Measurements from ENCODE around the gene SAMD4A. TPM values are rescaled to one million over a fixed set of nuclear protein-coding genes. Genes with fewer than 3 reads are reported as not detected.
A peak's percentile ranks its signal among the peaks of the same experiment; 100 is the strongest.

The SAMD4A gene
- total RNA-seq, 4 donors from 2014 or later, result 15.3 to 40.2 (median 22.3) TPM

DNA sequence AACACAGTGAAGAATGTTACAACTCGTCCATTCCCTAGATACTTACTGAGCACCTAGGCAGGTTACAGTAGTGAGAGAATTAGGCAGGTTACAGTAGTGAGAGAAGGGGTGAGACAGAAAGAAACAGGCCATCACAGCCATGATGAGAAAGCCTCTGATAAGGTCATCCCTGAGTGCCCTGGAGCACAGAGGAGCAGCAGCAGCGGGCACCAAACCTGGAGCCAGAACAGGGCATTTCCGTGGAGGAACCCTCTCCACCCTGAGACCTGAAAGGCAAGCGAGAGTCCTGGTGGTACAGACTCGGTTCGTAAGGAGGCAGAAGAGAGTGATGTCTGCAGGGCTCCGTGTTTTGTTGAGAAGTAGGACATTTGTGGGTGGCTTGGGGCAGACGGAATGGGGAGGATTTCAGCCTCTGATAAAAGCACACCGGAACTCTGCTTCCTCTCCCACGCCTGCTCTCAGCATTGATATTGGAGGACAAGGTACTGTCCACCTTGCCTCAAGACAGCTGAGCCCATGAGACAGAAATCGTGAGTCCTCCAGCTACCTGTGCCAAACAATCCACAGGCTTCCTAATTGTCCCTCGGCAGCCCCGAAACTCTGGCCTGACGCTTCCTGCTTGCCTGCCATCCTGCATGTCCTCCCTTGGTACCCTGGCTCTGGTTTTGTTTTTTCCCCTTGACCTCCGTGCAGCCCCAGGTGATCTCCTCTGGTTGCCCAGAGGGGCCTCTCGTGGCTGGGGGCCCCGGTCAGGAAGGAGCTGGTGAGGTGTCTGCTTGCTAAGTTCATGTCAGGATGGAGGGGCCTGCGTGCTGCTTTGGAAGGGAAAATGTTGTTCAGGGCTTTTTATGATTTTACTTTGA, 199.6 kb downstream of the SAMD4A start:
- Histone ChIP-seq H3K27ac (no peak overlapping the region), H3K4me3 (no peak overlapping the region), H3K4me1 (peaks cover 0 to 3% (median 0%) of the 10 kb centered on the region in 4 donors), H3K27me3 (no peaks in the 10 kb centered on the region), H3K9me3 (no peaks in the 10 kb centered on the region), H3K36me3 (no peaks in the 10 kb centered on the region)
- no peak for DNase-seq
- 75 to 79% methylated on average over 1 to 18 of the region's 18 CpGs for WGBS, 2 donors (ENCODE audit: low coverage in 1 of 2)
- intact Hi-C loops (cut with DNase I; ENCODE audit: low total_unique reads), result no loop called here
- in situ Hi-C loops (cut with MboI; ENCODE audit: low pct_ligation_motif_present in 1 of 4, low pct_unique_long_range_greater_than_20kb in 1 of 4, low sequenced_read_pairs in 3 of 4), result no loop called here
- TF ChIP-seq POLR2A (IDR thresholded peaks at IDR 0.05) (no peak), POLR2AphosphoS5 (IDR thresholded peaks at IDR 0.05) (no peak), EP300 (IDR thresholded peaks at IDR 0.05; ENCODE audit: low read depth) (no peak)
- TF ChIP-seq, protein P1, sequence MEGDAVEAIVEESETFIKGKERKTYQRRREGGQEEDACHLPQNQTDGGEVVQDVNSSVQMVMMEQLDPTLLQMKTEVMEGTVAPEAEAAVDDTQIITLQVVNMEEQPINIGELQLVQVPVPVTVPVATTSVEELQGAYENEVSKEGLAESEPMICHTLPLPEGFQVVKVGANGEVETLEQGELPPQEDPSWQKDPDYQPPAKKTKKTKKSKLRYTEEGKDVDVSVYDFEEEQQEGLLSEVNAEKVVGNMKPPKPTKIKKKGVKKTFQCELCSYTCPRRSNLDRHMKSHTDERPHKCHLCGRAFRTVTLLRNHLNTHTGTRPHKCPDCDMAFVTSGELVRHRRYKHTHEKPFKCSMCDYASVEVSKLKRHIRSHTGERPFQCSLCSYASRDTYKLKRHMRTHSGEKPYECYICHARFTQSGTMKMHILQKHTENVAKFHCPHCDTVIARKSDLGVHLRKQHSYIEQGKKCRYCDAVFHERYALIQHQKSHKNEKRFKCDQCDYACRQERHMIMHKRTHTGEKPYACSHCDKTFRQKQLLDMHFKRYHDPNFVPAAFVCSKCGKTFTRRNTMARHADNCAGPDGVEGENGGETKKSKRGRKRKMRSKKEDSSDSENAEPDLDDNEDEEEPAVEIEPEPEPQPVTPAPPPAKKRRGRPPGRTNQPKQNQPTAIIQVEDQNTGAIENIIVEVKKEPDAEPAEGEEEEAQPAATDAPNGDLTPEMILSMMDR (IDR thresholded peaks at IDR 0.05), result no peak

DNA sequence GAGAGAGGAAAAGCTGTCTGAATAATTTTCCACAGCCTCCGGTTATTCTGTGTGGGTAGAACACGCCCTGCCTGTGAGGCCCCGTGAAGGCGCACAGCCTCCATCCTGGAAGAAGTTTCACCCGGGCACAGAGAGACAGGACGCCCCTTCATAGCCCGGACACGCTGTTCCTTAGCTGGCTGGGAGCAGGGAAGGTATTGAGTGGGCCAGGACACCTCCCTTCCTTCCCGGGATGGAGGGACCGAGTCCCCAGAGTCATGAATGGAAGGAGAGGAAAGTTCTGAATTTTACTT, 200.2 kb downstream of the SAMD4A start:
- H3K27me3 ChIP-seq, result no peaks in the 10 kb centered on the region
- 84% methylated on average over 10 of the region's 10 CpGs; no CpG with 5 or more reads in 1 of the 2 donors for WGBS, 2 donors (ENCODE audit: low coverage in 1 of 2)
- peaks cover 0 to 3% (median under 1%) of the 10 kb centered on the region in 4 donors for H3K4me1 ChIP-seq
- H3K9me3 ChIP-seq, result no peaks in the 10 kb centered on the region
- H3K36me3 ChIP-seq, result no peaks in the 10 kb centered on the region
- no peak for TF ChIP-seq POLR2AphosphoS5 (IDR thresholded peaks at IDR 0.05)
- TF ChIP-seq, protein P1 (IDR thresholded peaks at IDR 0.05), result no peak
- TF ChIP-seq POLR2A (IDR thresholded peaks at IDR 0.05), result no peak
- no peak for TF ChIP-seq EP300 (IDR thresholded peaks at IDR 0.05; ENCODE audit: low read depth)
- H3K4me3 ChIP-seq, result no peak overlapping the region
- in situ Hi-C loops (cut with MboI; ENCODE audit: low pct_ligation_motif_present in 1 of 4, low pct_unique_long_range_greater_than_20kb in 1 of 4, low sequenced_read_pairs in 3 of 4), result no loop called here
- DNase-seq, result no peak
- no peak overlapping the region for H3K27ac ChIP-seq
- intact Hi-C loops (cut with DNase I; ENCODE audit: low total_unique reads), result no loop called here

DNA sequence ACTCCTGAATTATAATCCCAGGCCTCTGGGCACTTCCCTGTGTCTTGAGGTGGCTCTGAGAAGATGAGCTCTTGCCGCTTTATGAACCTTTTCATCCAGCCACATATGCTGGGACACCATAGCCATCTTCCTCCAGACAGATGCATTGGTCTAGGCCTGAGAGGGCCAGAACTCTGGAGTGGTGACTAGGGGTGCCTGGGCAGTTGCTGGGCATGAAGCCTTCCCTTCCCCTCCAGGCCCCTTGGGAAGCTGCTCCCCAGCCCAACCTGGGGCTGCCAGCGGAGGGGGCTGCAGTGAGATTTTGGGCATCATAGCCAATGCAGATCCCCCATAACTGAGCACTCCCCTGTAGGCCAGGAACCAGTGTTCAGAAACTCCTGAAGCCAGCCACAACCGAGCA, 200.5 kb downstream of the SAMD4A start:
- DNase-seq, result no peak
- Histone ChIP-seq H3K27me3 (no peaks in the 10 kb centered on the region), H3K4me1 (peaks cover 0 to 6% (median 3%) of the 10 kb centered on the region in 4 donors), H3K9me3 (no peaks in the 10 kb centered on the region), H3K27ac (no peak overlapping the region), H3K4me3 (no peak overlapping the region), H3K36me3 (no peaks in the 10 kb centered on the region)
- in situ Hi-C loops (cut with MboI; ENCODE audit: low pct_ligation_motif_present in 1 of 4, low pct_unique_long_range_greater_than_20kb in 1 of 4, low sequenced_read_pairs in 3 of 4) (no loop called here), intact Hi-C loops (cut with DNase I; ENCODE audit: low total_unique reads) (no loop called here)
- 97% methylated on average over 3 of the region's 3 CpGs; no CpG with 5 or more reads in 1 of the 2 donors for WGBS, 2 donors (ENCODE audit: low coverage in 1 of 2)
- TF ChIP-seq, protein P1 (IDR thresholded peaks at IDR 0.05), result no peak
- TF ChIP-seq POLR2AphosphoS5 (IDR thresholded peaks at IDR 0.05) (no peak), EP300 (IDR thresholded peaks at IDR 0.05; ENCODE audit: low read depth) (no peak), POLR2A (IDR thresholded peaks at IDR 0.05) (no peak)

DNA sequence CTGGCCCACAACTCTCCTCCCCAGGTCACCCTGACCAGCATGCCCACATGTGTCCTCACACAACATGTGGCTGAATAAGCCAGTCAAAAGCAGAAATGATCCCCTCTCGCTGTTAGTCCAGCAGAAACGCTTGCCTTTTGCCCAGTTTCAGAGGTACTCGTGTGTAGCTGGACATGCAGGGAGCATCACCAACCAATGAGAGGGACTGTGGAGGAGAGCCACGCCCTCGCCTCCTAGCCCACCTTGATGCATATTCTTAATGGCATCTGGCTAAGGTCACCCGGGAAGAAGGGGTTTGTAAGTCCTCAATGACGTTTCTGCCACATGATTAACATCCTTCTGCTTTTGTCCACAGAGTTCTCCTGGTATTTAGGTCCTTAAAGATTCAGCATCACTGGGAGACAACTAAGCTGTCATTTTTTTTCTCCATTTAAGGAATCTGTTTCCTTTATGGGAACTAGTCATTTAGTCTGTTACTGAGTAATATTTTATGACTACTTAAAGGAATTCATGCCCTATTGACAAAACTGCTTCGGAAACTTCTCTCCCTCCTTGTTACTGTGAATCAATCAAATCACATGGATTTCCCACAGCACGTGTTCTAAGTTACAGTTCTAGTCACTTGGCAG, 201.7 kb downstream of the SAMD4A start:
- H3K4me1 ChIP-seq, result peaks cover 7 to 14% (median 14%) of the 10 kb centered on the region in 4 donors
- peak overlapping the region in 1 of 4 donors; percentile 19 for H3K27ac ChIP-seq
- no peaks in the 10 kb centered on the region for H3K36me3 ChIP-seq
- TF ChIP-seq, protein P1 (IDR thresholded peaks at IDR 0.05), result no peak
- no peak for TF ChIP-seq POLR2A (IDR thresholded peaks at IDR 0.05)
- no peak for TF ChIP-seq EP300 (IDR thresholded peaks at IDR 0.05; ENCODE audit: low read depth)
- TF ChIP-seq POLR2AphosphoS5 (IDR thresholded peaks at IDR 0.05), result no peak
- H3K9me3 ChIP-seq, result no peaks in the 10 kb centered on the region
- H3K4me3 ChIP-seq, result no peak overlapping the region
- intact Hi-C loops (cut with DNase I; ENCODE audit: low total_unique reads), result no loop called here
- WGBS, 2 donors (ENCODE audit: low coverage in 1 of 2), result 56 to 68% methylated on average over 4 to 9 of the region's 9 CpGs
- no peaks in the 10 kb centered on the region for H3K27me3 ChIP-seq
- in situ Hi-C loops (cut with MboI; ENCODE audit: low pct_ligation_motif_present in 1 of 4, low pct_unique_long_range_greater_than_20kb in 1 of 4, low sequenced_read_pairs in 3 of 4), result no loop called here
- DNase-seq, result no peak

All from transverse colon (tissue), 4 donors.